GM18511 (cell line): ENCODE data around the gene TM7SF2.
"Not testable (repeated sequence)": the region's sequence is repeated elsewhere in the genome, so short reads cannot be mapped to it uniquely, and the experiment has no call there.

ENCODE experiments used
- ATAC-seq: cut with Tn5 transposase; IDR thresholded peaks from one replicate; pipeline ENCODE4 v1.9.1; 2021; ENCODE audit warnings: mild to moderate bottlenecking, moderate library complexity; ENCODE audit not compliant: unreplicated experiment

The TM7SF2 gene

GRCh38 chr11:65113839-65114238 lies 2.2 kb downstream of the TM7SF2 start:
- ATAC-seq: no peak

- ATAC-seq: no peak
Observed at GRCh38 chr11:65114538-65115171, 3.0 kb downstream of the TM7SF2 start.

GRCh38 chr11:65115361-65116082 lies 3.9 kb downstream of the TM7SF2 start:
- no peak for ATAC-seq

GRCh38 chr11:65116370-65117205 lies 4.9 kb downstream of the TM7SF2 start:
- ATAC-seq: no peak

GRCh38 chr11:65117206-65118096 lies 5.8 kb downstream of the TM7SF2 start, which contains the start of gene ZNHIT2:
Gene ZNHIT2 (minus strand): TSS chr11:65117701. CDS start chr11:65117653, 48 bp downstream.
- ATAC-seq: peak; percentile 63

- no peak for ATAC-seq
Observed at GRCh38 chr11:65118097-65118837, 6.6 kb downstream of the TM7SF2 start.

- not testable (repeated sequence) for ATAC-seq
Observed at GRCh38 chr11:65118891-65119669, 7.4 kb downstream of the TM7SF2 start.

- no peak for ATAC-seq
Observed at GRCh38 chr11:65119670-65119995, 8.0 kb downstream of the TM7SF2 start.

- ATAC-seq: no peak
Observed at GRCh38 chr11:65120831-65121230, 9.2 kb downstream of the TM7SF2 start.

GRCh38 chr11:65121447-65121864 lies 9.8 kb downstream of the TM7SF2 start:
- no peak for ATAC-seq

- ATAC-seq: peak; percentile 70
Observed at GRCh38 chr11:65121865-65122696, 10.4 kb downstream of the TM7SF2 start, which contains the start of the genes FAU and MRPL49. Gene FAU (minus strand): TSS chr11:65122134. CDS start chr11:65121813, 321 bp downstream. Gene MRPL49 (plus strand): TSS chr11:65122321. CDS start chr11:65122347, 26 bp downstream.

GRCh38 chr11:65124480-65125196 lies 13.0 kb downstream of the TM7SF2 start:
- no peak for ATAC-seq

- ATAC-seq: no peak
Observed at GRCh38 chr11:65125197-65126056, 13.8 kb downstream of the TM7SF2 start.

GRCh38 chr11:65126624-65127274 lies 15.1 kb downstream of the TM7SF2 start:
- no peak for ATAC-seq

- ATAC-seq: no peak
Observed at GRCh38 chr11:65127473-65128181, 16.0 kb downstream of the TM7SF2 start.
